HepG2 (cell line): Measurements from ENCODE around the gene CLNS1A. TPM values are rescaled to one million over a fixed set of nuclear protein-coding genes. Genes with fewer than 3 reads are reported as not detected.
A peak's percentile ranks its signal among the peaks of the same experiment; 100 is the strongest.

Experiments used
- CBX1 ChIP-seq: IDR thresholded peaks from one replicate; pipeline ENCODE4 v1.6.1; 2016; ENCODE audit warnings: antibody characterized with exemption, low read depth
- CBX2 ChIP-seq, 2 experiments: fragments of 200-600 bp in 1 of 2; sonication (generic); formaldehyde crosslinking in 1 of 2; IDR thresholded peaks; 2 replicates each; pipeline versions ENCODE4 v1.7.0 to v1.8.1; 2018 to 2022; ENCODE audit warnings: low read depth in 2 of 2, low read length in 1 of 2, mild to moderate bottlenecking in 1 of 2, missing genetic modification reagents in 1 of 2
- CCAR2 ChIP-seq: fragments of 200-400 bp; formaldehyde crosslinking; optimal IDR thresholded peaks from 2 replicates; pipeline ENCODE3; 2018; ENCODE audit warnings: low read depth, mild to moderate bottlenecking, low read length, moderate library complexity
- EHMT2 ChIP-seq: fragments of 200-600 bp; sonication (generic); IDR thresholded peaks from 2 replicates; pipeline ENCODE4 v1.7.0; 2017; ENCODE audit warnings: antibody characterized with exemption, low read depth, low read length, borderline replicate concordance
- HNRNPK ChIP-seq: fragments of 200-400 bp; formaldehyde crosslinking; IDR thresholded peaks from 2 replicates; pipeline ENCODE4 v1.6.1; 2018; ENCODE audit warnings: low read length, low read depth, moderate library complexity, mild to moderate bottlenecking; ENCODE audit not compliant: poor library complexity, severe bottlenecking
- KLF9 ChIP-seq: IDR thresholded peaks from 2 replicates; pipeline ENCODE4 v1.6.1; 2016; ENCODE audit warnings: low read depth
- NBN ChIP-seq: fragments of 450-650 bp; conservative IDR thresholded peaks from 2 replicates; pipeline ENCODE4 v1.6.1; 2017
- NFKBIZ ChIP-seq: IDR thresholded peaks from 2 replicates; pipeline ENCODE4 v1.6.1; 2018; ENCODE audit warnings: missing genetic modification reagents, missing compliant biosample characterization
- ONECUT2 ChIP-seq: sonication (generic); formaldehyde crosslinking; IDR thresholded peaks from 2 replicates; pipeline ENCODE4 v1.4.0; 2020; ENCODE audit warnings: missing genetic modification reagents
- SALL1 ChIP-seq: sonication (generic); formaldehyde crosslinking; IDR thresholded peaks from 2 replicates; pipeline ENCODE4 v1.8.0; 2022; ENCODE audit warnings: mild to moderate bottlenecking, missing genetic modification reagents
- SALL2 ChIP-seq: sonication (generic); formaldehyde crosslinking; IDR thresholded peaks from 2 replicates; pipeline ENCODE4 v1.8.1; 2023; ENCODE audit warnings: mild to moderate bottlenecking, missing genetic modification reagents, inconsistent platforms
- TEAD2 ChIP-seq: sonication (generic); formaldehyde crosslinking; IDR thresholded peaks from 2 replicates; pipeline ENCODE4 v1.9.0; 2021; ENCODE audit warnings: missing genetic modification reagents
- TSC22D2 ChIP-seq: sonication (generic); formaldehyde crosslinking; IDR thresholded peaks from 2 replicates; pipeline ENCODE4 v1.5.1; 2020; ENCODE audit warnings: missing genetic modification reagents, mild to moderate bottlenecking, borderline replicate concordance
- ZBTB10 ChIP-seq: sonication (generic); formaldehyde crosslinking; IDR thresholded peaks from 2 replicates; pipeline ENCODE4 v1.4.0; 2020; ENCODE audit warnings: missing genetic modification reagents, borderline replicate concordance
- ZGPAT ChIP-seq: IDR thresholded peaks from 2 replicates; pipeline ENCODE4 v1.6.1; 2016; ENCODE audit warnings: mild to moderate bottlenecking
- ZNF569 ChIP-seq: sonication (generic); formaldehyde crosslinking; IDR thresholded peaks from 2 replicates; pipeline ENCODE4 v1.5.0; 2020; ENCODE audit warnings: mild to moderate bottlenecking, missing genetic modification reagents, moderate library complexity, borderline replicate concordance
- ZNF770 ChIP-seq: sonication (generic); formaldehyde crosslinking; IDR thresholded peaks from 2 replicates; pipeline ENCODE4 v1.5.0; 2020; ENCODE audit warnings: mild to moderate bottlenecking, missing genetic modification reagents
- polyA plus RNA-seq, 8 experiments: library from polyadenylated mRNA; depleted of rRNA in 3 of 8; stranded (reverse) in 7 of 8; unstranded in 1 of 8; fragments of >200 nt; fragmentation: Illumina TruSeq in 4 of 8; extraction: Trizol in 4 of 8; gene quantifications; 2 replicates each; pipeline versions ENCODE4 v1.2.1 to v1.2.3, GENCODE V29; 2011 to 2016; ENCODE audit warnings: low read depth in 4 of 8, missing spikeins in 1 of 8, mixed read lengths in 1 of 8; ENCODE audit not compliant: insufficient read depth in 1 of 8
- total RNA-seq, 5 experiments: library from RNA; depleted of rRNA; stranded (reverse); fragments of >200 nt; fragmentation: Illumina TruSeq; extraction: Trizol; gene quantifications; 2 replicates each; pipeline ENCODE4 v1.2.3, GENCODE V29; 2016; ENCODE audit warnings: low read depth in 1 of 5
- TF ChIP-seq, protein P1 (sequence below): sonication (generic); formaldehyde crosslinking; conservative IDR thresholded peaks from 2 replicates; pipeline ENCODE4 v1.4.0; 2020; ENCODE audit warnings: missing genetic modification reagents
- TF ChIP-seq, protein P2 (sequence below): sonication (generic); formaldehyde crosslinking; IDR thresholded peaks from 2 replicates; pipeline ENCODE4 v1.8.0; 2022; ENCODE audit warnings: missing genetic modification reagents, mild to moderate bottlenecking, inconsistent platforms, borderline replicate concordance

The CLNS1A gene
- total and polyA plus RNA-seq, 2 of the 13 experiments (the other 11 are each of a cell fraction or from before 2014, with no cell fraction given) = 158 to 219 TPM

DNA sequence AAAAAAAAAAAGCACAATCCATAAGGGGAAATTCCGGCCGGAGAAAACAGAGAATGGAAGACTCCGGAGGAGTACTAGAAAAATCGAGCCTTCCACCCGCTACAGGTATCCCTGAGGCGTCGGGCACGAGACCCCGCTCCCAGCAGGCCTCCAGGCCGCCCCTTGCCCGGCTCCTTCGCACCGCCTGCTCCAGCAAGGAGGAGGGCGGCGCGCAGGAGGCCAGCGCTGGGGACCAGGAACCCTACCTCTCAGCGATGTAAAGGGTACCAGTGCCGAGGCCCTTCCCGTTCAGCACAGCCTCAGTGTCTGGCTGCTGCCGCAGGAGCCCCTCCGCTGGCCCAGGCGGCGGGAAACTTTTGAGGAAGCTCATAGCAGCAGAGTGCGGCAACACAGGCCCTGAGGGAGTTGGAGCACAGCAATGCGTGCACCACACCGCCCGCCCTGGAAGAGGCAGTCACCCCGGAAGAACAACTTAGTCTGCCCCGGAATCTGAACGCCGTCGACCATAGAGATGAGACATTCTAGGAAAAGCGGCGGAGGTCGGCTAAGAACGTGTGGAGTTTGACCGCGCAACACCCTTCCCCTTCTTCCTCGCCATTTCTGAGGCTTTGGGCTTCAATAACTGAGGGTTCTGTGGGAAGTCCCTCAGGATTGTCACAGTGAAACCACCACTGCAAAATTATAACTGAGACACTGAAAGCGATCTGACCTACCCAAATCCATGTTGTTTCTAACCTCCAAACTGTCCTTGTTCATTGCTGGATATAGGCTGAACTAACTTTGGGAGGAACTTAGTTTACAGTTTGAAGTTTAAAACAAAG is at the start of gene CLNS1A (continued):
- TF ChIP-seq, protein P1, sequence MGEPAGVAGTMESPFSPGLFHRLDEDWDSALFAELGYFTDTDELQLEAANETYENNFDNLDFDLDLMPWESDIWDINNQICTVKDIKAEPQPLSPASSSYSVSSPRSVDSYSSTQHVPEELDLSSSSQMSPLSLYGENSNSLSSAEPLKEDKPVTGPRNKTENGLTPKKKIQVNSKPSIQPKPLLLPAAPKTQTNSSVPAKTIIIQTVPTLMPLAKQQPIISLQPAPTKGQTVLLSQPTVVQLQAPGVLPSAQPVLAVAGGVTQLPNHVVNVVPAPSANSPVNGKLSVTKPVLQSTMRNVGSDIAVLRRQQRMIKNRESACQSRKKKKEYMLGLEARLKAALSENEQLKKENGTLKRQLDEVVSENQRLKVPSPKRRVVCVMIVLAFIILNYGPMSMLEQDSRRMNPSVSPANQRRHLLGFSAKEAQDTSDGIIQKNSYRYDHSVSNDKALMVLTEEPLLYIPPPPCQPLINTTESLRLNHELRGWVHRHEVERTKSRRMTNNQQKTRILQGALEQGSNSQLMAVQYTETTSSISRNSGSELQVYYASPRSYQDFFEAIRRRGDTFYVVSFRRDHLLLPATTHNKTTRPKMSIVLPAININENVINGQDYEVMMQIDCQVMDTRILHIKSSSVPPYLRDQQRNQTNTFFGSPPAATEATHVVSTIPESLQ = no peak; the same call in 1 of the 2 replicates
- TF ChIP-seq HNRNPK (no peak), SALL2 (peak; percentile 55; the same call in 1 of the 2 replicates), ZNF770 (no peak), NBN (no peak), CCAR2 (no peak), TEAD2 (CRISPR knock-in tag) (0 out of 2 replicates have a peak, but pooled peaks have one; percentile 26), ZNF569 (CRISPR knock-in tag) (no peak), EHMT2 (no peak; the same call in 1 of the 2 replicates), ZGPAT (CRISPR knock-in tag) (peak; percentile 84), TSC22D2 (CRISPR knock-in tag) (peak; percentile 97; the same call in 1 of the 2 replicates), CBX1 (peak; percentile 88), NFKBIZ (CRISPR knock-in tag) (peak; percentile 81), ONECUT2 (CRISPR knock-in tag) (no peak), ZBTB10 (no peak), CBX2 (IDR thresholded peaks at IDR 0.05; ENCODE audit: low read depth, low read length) (no peak), CBX2 (CRISPR knock-in tag; IDR thresholded peaks at IDR 0.05; ENCODE audit: low read depth) (no peak), KLF9 (CRISPR knock-in tag) (no peak), SALL1 (peak; percentile 71)
- TF ChIP-seq, protein P2, sequence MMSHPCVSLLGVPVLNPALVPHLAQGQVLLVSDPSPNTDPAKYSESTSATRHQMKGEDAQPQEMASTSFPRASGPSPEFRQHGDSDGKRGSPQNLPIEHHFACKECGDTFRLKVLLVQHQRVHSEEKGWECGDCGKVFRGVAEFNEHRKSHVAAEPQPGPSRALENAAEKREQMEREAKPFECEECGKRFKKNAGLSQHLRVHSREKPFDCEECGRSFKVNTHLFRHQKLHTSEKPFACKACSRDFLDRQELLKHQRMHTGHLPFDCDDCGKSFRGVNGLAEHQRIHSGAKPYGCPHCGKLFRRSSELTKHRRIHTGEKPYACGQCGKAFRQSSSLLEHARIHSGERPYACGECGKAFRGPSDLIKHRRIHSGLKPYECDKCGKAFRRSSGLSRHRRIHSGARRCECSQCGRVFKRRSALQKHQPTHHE (CRISPR knock-in tag) = 0 out of 2 replicates have a peak, but pooled peaks have one; percentile 68
